Measurements from ENCODE around the gene TANC1.

The TANC1 gene

GRCh38 chr2:159109517-159109916 lies 141.1 kb downstream of the TANC1 start:
- in situ Hi-C loops (cut with MboI; ENCODE audit: low sequenced_read_pairs), result no loop called here

GRCh38 chr2:159110784-159111183 lies 142.3 kb downstream of the TANC1 start:
- in situ Hi-C loops (cut with MboI; ENCODE audit: low sequenced_read_pairs), result no loop called here

GRCh38 chr2:159111346-159111927 lies 143.0 kb downstream of the TANC1 start:
- in situ Hi-C loops (cut with MboI; ENCODE audit: low sequenced_read_pairs), result no loop called here

- in situ Hi-C loops (cut with MboI; ENCODE audit: low sequenced_read_pairs), result no loop called here
Measured at GRCh38 chr2:159114835-159115234, 146.4 kb downstream of the TANC1 start.

DNA sequence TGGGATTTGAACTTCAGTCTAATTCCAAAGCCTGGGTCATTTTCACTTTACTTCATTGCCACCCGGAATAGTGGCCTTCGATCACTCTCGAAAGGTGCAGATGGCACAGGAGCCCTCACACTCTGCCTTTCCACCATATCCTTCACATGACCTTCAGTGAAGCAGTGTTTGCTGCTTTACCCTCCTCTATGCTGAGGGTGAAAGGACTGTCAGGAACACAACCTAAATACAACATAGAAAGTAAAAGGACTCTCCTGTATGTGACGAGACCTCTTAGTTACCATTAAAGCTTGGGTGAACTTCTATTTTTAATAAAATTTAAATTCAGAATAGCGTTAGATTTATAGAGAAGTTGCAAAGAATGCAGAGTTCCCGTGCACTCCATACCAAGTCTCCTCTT lies 148.5 kb downstream of the TANC1 start:
- in situ Hi-C loops (cut with MboI; ENCODE audit: low sequenced_read_pairs), result no loop called here

DNA sequence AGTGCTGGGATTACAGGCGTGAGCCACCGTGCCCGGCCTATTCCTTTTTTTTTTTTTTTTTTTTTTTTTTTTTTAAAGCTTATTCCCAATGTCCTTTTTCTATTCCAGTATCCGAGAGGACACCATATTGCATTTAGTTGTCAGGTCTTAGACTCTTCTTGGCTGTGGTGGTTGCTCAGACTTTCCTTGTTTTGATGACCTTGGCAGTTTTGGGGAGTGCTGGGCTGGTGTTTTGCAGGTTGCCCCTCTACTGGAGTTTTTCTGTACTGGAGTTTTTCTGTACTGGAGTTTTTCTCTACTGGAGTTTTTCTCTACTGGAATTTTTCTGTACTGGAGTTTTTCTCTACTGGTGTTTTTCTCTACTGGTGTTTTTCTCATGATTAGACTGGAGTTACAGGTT lies 149.2 kb downstream of the TANC1 start:
- in situ Hi-C loops (cut with MboI; ENCODE audit: low sequenced_read_pairs), result no loop called here

GRCh38 chr2:159118115-159118858 lies 149.8 kb downstream of the TANC1 start:
- in situ Hi-C loops (cut with MboI; ENCODE audit: low sequenced_read_pairs), result no loop called here

DNA sequence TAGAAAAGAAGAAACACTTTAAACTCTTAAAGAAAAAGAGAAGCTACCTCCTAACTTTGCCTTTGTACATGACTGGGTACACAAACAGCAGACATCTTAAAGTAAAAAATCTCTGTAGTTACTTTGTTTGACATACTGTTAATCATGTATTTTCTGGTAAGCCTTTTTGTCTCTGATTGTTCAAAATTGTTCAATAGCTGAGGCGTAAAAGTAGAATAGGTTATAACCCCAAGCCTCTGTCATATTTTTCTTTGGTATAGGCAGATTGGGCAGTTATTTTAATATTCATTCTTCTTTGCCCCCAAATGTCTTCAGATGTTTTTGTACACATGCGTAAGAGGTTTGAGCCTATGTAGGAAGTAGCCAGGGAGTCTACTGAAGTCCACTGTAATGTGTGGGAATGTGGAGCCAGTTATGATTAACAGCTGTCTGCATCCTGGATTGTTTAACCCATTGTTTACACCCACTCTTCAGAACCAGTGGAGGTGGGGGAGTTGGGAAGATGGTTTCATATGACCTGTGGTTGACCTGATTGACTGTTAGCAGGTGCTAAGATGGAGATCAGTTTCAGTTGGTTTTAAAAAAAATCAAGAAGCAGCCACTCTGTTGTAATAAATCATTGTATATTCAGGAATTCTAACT lies 150.5 kb downstream of the TANC1 start:
- in situ Hi-C loops (cut with MboI; ENCODE audit: low sequenced_read_pairs), result no loop called here

GRCh38 chr2:159119652-159120257 lies 151.3 kb downstream of the TANC1 start:
- in situ Hi-C loops (cut with MboI; ENCODE audit: low sequenced_read_pairs), result no loop called here

DNA sequence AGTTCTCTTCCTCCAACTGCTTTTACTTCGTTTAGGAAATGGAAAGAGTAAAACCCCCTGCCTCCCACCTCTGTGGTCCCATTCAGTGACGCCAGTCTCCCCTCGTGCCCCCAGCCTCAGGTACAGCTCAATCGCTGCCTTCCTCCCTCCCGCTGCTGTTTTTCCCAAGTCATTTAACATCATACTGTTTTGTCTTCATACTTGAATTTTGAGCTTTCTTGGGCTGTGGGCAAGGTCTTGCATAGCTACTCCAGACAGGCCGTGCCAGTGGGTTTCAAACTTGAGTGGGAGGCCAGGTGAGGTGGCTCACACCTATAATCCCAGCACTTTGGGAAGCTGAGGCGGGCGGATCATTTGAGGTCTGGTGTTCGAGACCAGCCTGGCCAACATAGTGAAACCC lies 155.3 kb downstream of the TANC1 start:
- in situ Hi-C loops (cut with MboI; ENCODE audit: low sequenced_read_pairs), result no loop called here

GRCh38 chr2:159124441-159124911 lies 156.0 kb downstream of the TANC1 start:
- in situ Hi-C loops (cut with MboI; ENCODE audit: low sequenced_read_pairs), result no loop called here

DNA sequence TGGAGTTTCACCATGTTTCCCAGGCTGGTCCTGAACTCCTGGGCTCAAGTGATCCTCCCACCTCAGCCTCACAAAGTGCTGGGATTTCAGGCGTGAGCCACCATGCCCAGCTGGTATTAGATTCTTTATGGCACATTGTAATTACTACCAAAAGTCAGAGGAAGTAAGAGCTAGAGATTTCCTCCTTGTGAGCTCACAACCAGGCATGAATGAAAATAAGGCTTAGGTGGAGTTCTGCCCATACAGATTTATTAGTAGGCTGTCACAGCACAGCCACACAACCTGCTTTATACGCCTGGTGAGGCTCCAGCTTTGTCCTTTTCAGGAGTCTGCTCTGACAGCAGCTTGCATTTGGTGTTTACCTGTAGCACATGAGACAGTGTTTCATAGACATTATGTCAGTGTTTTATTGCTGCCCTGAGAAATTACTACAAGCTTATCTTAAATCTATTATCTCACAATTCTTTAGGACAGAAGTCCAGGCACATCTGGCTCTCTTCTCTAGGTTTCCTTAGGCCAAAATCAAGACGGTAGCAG lies 156.6 kb downstream of the TANC1 start:
- in situ Hi-C loops (cut with MboI; ENCODE audit: low sequenced_read_pairs), result no loop called here

GRCh38 chr2:159125858-159126257 lies 157.4 kb downstream of the TANC1 start:
- in situ Hi-C loops (cut with MboI; ENCODE audit: low sequenced_read_pairs), result no loop called here

GRCh38 chr2:159126432-159127022 lies 158.1 kb downstream of the TANC1 start:
- in situ Hi-C loops (cut with MboI; ENCODE audit: low sequenced_read_pairs), result no loop called here

- in situ Hi-C loops (cut with MboI; ENCODE audit: low sequenced_read_pairs), result no loop called here
Measured at GRCh38 chr2:159128191-159128590, 159.8 kb downstream of the TANC1 start.

- in situ Hi-C loops (cut with MboI; ENCODE audit: low sequenced_read_pairs), result no loop called here
Measured at GRCh38 chr2:159129269-159129668, 160.8 kb downstream of the TANC1 start.

GRCh38 chr2:159129824-159130223 lies 161.4 kb downstream of the TANC1 start:
- in situ Hi-C loops (cut with MboI; ENCODE audit: low sequenced_read_pairs), result no loop called here

GRCh38 chr2:159130302-159130701 lies 161.9 kb downstream of the TANC1 start:
- in situ Hi-C loops (cut with MboI; ENCODE audit: low sequenced_read_pairs), result no loop called here

- in situ Hi-C loops (cut with MboI; ENCODE audit: low sequenced_read_pairs), result no loop called here
Measured at GRCh38 chr2:159131267-159131913, 162.9 kb downstream of the TANC1 start.

- in situ Hi-C loops (cut with MboI; ENCODE audit: low sequenced_read_pairs), result no loop called here
Measured at GRCh38 chr2:159131914-159132281, 163.5 kb downstream of the TANC1 start.

- in situ Hi-C loops (cut with MboI; ENCODE audit: low sequenced_read_pairs), result no loop called here
Measured at GRCh38 chr2:159133797-159134196, 165.4 kb downstream of the TANC1 start.
